Mucosa of descending colon (tissue), 3 donors: Measurements from ENCODE around the gene RNF14. TPM values are rescaled to one million over a fixed set of nuclear protein-coding genes. Genes with fewer than 3 reads are reported as not detected.

Experiments used
- ATAC-seq: fragments of 200-7000 bp; cut with Tn5 transposase; one replicate; pipeline ENCODE4 v1.9.1; 2020; ENCODE audit warnings: mild to moderate bottlenecking, moderate library complexity
- DNase-seq, 3 donors: peaks; one replicate each; pipeline ENCODE4 v3.0.0-alpha.2; 2020
- H3K36me3 ChIP-seq: fragments of 200-600 bp; one replicate; pipeline ENCODE4 v1.8.0; 2021; ENCODE audit warnings: low read depth, mild to moderate bottlenecking
- H3K4me1 ChIP-seq: fragments of 200-600 bp; one replicate; pipeline ENCODE4 v1.8.0; 2021; ENCODE audit warnings: low read depth, mild to moderate bottlenecking
- H3K4me3 ChIP-seq: fragments of 200-600 bp; one replicate; pipeline ENCODE4 v1.8.0; 2021; ENCODE audit warnings: mild to moderate bottlenecking
- H3K9me3 ChIP-seq: fragments of 200-600 bp; one replicate; pipeline ENCODE4 v1.8.0; 2021; ENCODE audit warnings: mild to moderate bottlenecking
- intact Hi-C, 2 donors: fragments of 100-400 bp; cut with DNase I in 1 of 2; cut with micrococcal nuclease in 1 of 2; formaldehyde crosslinking; loops; one replicate each; pipeline versions ENCODE4 v1.11.0 to v1.11.1; 2022; cut with DNase I, micrococcal nuclease
- total RNA-seq, 3 donors: library from RNA; stranded (reverse); fragmentation: NEBNext Ultra II Directional in 2 of 3; extraction: Animal tissue kit (Norgen Biotek cat#: 25700) in 2 of 3; gene quantifications; one replicate each; pipeline versions ENCODE4 v1.2.1 to v1.2.4, GENCODE V29; 2021 to 2023
- TF ChIP-seq, protein P1 (sequence below): fragments of 200-600 bp; IDR thresholded peaks from one replicate; pipeline ENCODE4 v1.8.0; 2022; ENCODE audit warnings: antibody characterized with exemption, mild to moderate bottlenecking
- donor health status: DM: no; HTN: no; CAD: no; lungs with moderate emphysema.
- donor health status: DM: no; HTN: no; CAD: no.
- donor health status: DM: no; HTN: yes; CAD: no.

The RNF14 gene
- total RNA-seq, 3 donors from 2014 or later = 63.5 to 69.1 (median 67.9) TPM

DNA sequence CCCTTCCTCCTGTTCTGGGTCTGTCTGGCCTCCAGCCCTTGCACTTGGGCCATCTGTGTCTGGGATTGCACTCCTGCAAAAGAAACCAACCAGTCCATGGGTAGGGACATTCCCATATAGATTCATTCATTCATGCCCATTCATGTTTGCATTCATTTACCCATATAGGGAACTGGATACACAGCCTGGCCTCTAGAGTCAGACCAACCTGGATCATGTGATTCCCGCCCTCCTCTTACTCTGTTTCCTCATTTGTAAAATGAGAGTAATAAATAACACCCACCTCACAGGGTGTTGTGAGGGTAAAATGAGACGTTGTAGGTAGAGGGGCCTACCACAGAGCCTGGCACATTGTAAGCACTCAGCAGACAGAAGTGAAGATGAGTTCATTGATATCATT is 19.4 kb upstream of the RNF14 start:
- H3K36me3 ChIP-seq = no peaks in the 10 kb centered on the region

DNA sequence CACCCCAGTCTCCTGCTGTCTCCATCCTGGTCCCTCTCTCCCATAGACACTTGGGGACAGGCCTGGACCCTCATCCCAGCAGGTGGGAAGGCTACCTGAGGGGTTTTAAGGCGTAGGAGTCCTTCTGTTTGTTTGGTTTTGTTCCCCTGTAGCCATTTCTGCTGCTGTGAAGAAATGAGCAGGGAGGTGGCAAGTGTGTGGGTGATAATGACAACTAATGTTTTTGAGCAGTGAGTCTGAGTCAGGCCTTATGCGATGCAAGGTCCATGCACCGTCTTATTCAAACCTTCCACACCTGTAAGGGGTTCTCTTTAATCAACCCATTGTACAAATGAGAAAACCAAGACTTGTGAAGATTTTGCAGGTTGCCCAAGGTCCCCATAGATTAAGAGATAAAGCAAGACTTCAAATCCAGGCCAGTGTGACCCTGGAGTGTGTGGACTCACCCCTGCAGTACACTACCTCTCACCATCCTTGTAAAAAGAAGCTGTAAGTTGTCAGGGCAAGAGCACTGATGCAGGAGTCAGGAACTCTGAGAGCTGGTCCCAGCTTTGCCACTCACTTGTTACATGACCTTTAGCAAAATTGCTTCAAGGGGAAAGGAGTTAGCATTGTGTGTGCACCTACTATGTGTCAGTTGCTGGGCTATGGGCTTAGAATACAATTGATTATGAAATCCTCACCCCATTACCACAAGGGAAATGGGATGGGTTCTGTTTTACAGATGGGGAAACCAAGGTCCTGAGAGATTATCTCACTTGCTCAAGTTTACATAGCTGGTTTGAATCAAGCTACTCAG is 18.5 kb upstream of the RNF14 start:
- no peaks in the 10 kb centered on the region for H3K4me1 ChIP-seq
- TF ChIP-seq, protein P1, sequence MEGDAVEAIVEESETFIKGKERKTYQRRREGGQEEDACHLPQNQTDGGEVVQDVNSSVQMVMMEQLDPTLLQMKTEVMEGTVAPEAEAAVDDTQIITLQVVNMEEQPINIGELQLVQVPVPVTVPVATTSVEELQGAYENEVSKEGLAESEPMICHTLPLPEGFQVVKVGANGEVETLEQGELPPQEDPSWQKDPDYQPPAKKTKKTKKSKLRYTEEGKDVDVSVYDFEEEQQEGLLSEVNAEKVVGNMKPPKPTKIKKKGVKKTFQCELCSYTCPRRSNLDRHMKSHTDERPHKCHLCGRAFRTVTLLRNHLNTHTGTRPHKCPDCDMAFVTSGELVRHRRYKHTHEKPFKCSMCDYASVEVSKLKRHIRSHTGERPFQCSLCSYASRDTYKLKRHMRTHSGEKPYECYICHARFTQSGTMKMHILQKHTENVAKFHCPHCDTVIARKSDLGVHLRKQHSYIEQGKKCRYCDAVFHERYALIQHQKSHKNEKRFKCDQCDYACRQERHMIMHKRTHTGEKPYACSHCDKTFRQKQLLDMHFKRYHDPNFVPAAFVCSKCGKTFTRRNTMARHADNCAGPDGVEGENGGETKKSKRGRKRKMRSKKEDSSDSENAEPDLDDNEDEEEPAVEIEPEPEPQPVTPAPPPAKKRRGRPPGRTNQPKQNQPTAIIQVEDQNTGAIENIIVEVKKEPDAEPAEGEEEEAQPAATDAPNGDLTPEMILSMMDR = no peak
- ATAC-seq (no peak), DNase-seq (no peak)
- H3K4me3 ChIP-seq = no peak overlapping the region
- H3K36me3 ChIP-seq = no peaks in the 10 kb centered on the region
- intact Hi-C loops = no loop called here
- H3K9me3 ChIP-seq = no peaks in the 10 kb centered on the region

More for the DNA sequence above, 19.4 kb upstream of the RNF14 start:
- no peaks in the 10 kb centered on the region for H3K4me1 ChIP-seq
- TF ChIP-seq, protein P1 = no peak
- H3K9me3 ChIP-seq = no peaks in the 10 kb centered on the region
- DNase-seq (no peak), ATAC-seq (no peak)
- H3K4me3 ChIP-seq = no peak overlapping the region
- intact Hi-C loops = no loop called here

DNA sequence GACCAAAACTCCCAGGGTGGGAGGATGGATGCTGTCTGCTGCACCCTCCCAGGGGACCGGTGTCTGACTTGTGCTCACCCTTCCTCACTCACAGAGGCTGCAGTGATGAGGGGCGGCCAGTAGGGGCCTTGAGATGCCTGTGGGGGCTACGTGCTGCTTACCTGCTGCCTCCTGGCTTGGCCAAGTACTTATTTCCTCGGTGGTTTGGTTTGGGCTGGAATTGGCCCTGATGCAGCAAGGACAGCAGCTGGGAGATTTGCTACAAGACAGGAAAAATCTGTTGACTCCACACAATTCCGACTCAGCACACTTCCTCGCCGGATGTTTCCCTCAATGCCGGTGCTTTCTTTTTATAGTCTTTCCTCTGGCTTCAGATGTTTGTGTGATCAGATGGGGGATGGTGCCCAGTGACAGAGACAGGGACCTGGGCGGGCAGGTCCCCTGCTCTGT is 17.5 kb upstream of the RNF14 start:
- Histone ChIP-seq H3K36me3 (no peaks in the 10 kb centered on the region), H3K4me1 (no peaks in the 10 kb centered on the region), H3K4me3 (no peak overlapping the region), H3K9me3 (no peaks in the 10 kb centered on the region)
- intact Hi-C loops = no loop called here
- ATAC-seq (no peak), DNase-seq (no peak)
- TF ChIP-seq, protein P1 = no peak

DNA sequence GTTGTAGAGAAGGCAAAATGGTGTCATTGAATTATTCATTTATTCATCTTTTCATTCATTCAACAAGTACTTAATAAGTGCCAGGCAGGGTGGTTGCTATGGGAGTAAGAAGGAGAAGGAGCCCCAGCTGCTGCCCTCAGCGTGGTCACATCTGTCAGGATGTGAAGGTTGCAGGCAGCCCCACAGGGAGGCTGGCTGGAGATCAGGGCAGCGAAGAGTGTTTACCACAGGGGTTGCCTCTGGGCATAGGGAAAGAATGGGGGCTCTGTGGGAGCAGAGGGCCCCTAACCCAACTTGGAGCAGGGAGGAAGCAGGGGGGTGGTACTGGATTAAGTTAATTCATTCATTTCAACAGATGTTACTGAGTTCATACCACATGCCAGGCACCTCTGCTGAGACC is 16.9 kb upstream of the RNF14 start:
- H3K36me3 ChIP-seq = no peaks in the 10 kb centered on the region
- H3K9me3 ChIP-seq = no peaks in the 10 kb centered on the region
- DNase-seq = no peak
- TF ChIP-seq, protein P1 = no peak
- ATAC-seq = no peak
- intact Hi-C loops = no loop called here
- H3K4me1 ChIP-seq = no peaks in the 10 kb centered on the region
- H3K4me3 ChIP-seq = no peak overlapping the region

DNA sequence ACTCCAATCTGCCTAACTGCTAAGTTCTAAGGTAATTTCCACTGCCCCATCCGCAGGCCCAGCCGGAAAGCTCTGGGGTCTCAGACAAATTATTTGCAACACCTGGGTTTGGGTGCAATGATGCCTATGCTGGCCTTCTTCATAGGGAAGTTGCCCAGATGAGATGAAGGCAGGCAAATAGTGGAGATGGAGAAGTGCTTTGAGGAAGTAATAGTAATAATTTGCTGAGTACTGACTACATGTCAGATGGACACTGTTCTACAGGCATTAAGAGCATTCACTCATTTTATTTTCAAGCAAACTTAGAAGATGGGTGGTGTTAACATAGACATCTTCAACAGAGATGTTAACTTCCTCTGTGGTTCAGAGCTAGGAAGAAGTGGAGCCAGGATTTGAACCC is 14.7 kb upstream of the RNF14 start:
- TF ChIP-seq, protein P1 = no peak
- H3K4me1 ChIP-seq = no peaks in the 10 kb centered on the region
- intact Hi-C loops = no loop called here
- H3K4me3 ChIP-seq = no peak overlapping the region
- H3K9me3 ChIP-seq = no peaks in the 10 kb centered on the region
- no peaks in the 10 kb centered on the region for H3K36me3 ChIP-seq
- DNase-seq (no peak), ATAC-seq (no peak)
